Measurements from ENCODE around the gene MICAL3.

DNA sequence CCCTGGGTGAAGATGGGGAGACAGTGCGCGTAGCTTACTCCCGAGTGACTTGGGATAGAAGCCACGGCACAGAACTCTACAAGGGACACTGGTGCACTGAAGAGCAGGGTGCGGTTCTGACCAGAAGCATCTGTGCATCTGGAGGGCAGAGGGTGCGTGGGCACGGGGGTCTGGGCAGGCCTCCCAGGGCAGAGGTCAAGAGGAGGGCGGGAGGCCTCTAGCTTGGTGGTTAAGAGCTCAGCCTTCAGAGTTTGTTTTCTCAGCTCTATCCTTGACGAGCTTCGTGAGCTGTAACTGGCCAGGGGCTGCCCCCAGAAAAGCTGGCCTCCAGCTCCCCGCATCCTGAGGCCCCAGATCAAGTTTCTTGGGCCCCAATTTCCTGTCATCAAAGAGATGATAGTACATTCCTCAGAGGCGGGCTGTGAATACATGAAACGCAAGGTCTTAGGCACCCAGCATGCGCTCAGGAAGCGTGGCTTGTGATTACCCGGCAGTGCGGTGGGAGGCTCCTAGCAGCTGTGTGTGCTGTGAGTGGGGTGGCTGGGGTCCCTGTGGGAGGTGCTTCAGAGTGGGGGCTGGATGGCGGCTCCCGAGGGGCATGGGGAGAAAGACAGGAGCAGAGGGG is 244.1 kb downstream of the MICAL3 start:
- no peak for TF ChIP-seq MAX (IDR thresholded peaks at IDR 0.05)
- TF ChIP-seq, protein P1, sequence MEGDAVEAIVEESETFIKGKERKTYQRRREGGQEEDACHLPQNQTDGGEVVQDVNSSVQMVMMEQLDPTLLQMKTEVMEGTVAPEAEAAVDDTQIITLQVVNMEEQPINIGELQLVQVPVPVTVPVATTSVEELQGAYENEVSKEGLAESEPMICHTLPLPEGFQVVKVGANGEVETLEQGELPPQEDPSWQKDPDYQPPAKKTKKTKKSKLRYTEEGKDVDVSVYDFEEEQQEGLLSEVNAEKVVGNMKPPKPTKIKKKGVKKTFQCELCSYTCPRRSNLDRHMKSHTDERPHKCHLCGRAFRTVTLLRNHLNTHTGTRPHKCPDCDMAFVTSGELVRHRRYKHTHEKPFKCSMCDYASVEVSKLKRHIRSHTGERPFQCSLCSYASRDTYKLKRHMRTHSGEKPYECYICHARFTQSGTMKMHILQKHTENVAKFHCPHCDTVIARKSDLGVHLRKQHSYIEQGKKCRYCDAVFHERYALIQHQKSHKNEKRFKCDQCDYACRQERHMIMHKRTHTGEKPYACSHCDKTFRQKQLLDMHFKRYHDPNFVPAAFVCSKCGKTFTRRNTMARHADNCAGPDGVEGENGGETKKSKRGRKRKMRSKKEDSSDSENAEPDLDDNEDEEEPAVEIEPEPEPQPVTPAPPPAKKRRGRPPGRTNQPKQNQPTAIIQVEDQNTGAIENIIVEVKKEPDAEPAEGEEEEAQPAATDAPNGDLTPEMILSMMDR (IDR thresholded peaks at IDR 0.05) = no peak
